ENCODE measurements around the gene MLXIP.

Gene MLXIP

GRCh38 chr12:122060081-122060501 lies 18.5 kb upstream of the MLXIP start:
- no peak for TF ChIP-seq CTCF (conservative IDR thresholded peaks at IDR 0.05; ENCODE audit: low read depth, low read length)
- H3K9ac ChIP-seq = no peak overlapping the region
- H2AFZ ChIP-seq (ENCODE audit: low read depth) = no peak overlapping the region
- no peak overlapping the region for H3K4me3 ChIP-seq (IDR thresholded peaks at IDR 0.05; ENCODE audit: insufficient read depth, low read depth, low read length)
- H3K27ac ChIP-seq = no peak overlapping the region
- H3K36me3 ChIP-seq (ENCODE audit: insufficient read depth) = no peaks in the 10 kb centered on the region
- no peaks in the 10 kb centered on the region for H3K4me1 ChIP-seq (ENCODE audit: low read depth, poor library complexity, severe bottlenecking)
- H3K4me2 ChIP-seq = no peak overlapping the region
- H3K27me3 ChIP-seq (ENCODE audit: insufficient read depth, low read depth) = no peaks in the 10 kb centered on the region
- H4K20me1 ChIP-seq (ENCODE audit: insufficient read depth) = no peaks in the 10 kb centered on the region
- no peaks in the 10 kb centered on the region for H3K79me2 ChIP-seq (ENCODE audit: insufficient read depth, low read depth)

- H3K79me2 ChIP-seq (ENCODE audit: insufficient read depth, low read depth) = no peaks in the 10 kb centered on the region
- no peak overlapping the region for H3K4me3 ChIP-seq (IDR thresholded peaks at IDR 0.05; ENCODE audit: insufficient read depth, low read depth, low read length)
- TF ChIP-seq CTCF (conservative IDR thresholded peaks at IDR 0.05; ENCODE audit: low read depth, low read length) = no peak
- H3K4me1 ChIP-seq (ENCODE audit: low read depth, poor library complexity, severe bottlenecking) = no peaks in the 10 kb centered on the region
- no peaks in the 10 kb centered on the region for H3K36me3 ChIP-seq (ENCODE audit: insufficient read depth)
- H3K4me2 ChIP-seq = no peak overlapping the region
- H3K27ac ChIP-seq = no peak overlapping the region
- H3K27me3 ChIP-seq (ENCODE audit: insufficient read depth, low read depth) = no peaks in the 10 kb centered on the region
- no peaks in the 10 kb centered on the region for H4K20me1 ChIP-seq (ENCODE audit: insufficient read depth)
- H2AFZ ChIP-seq (ENCODE audit: low read depth) = no peak overlapping the region
- H3K9ac ChIP-seq = no peak overlapping the region
Observed at GRCh38 chr12:122061253-122061652, 17.3 kb upstream of the MLXIP start.

GRCh38 chr12:122062832-122063693 lies 15.5 kb upstream of the MLXIP start:
- H4K20me1 ChIP-seq (ENCODE audit: insufficient read depth) = no peaks in the 10 kb centered on the region
- no peak overlapping the region for H3K27ac ChIP-seq
- H2AFZ ChIP-seq (ENCODE audit: low read depth) = no peak overlapping the region
- H3K36me3 ChIP-seq (ENCODE audit: insufficient read depth) = no peaks in the 10 kb centered on the region
- no peak overlapping the region for H3K4me3 ChIP-seq (IDR thresholded peaks at IDR 0.05; ENCODE audit: insufficient read depth, low read depth, low read length)
- H3K4me2 ChIP-seq = no peak overlapping the region
- H3K9ac ChIP-seq = no peak overlapping the region
- H3K4me1 ChIP-seq (ENCODE audit: low read depth, poor library complexity, severe bottlenecking) = peaks cover 3% of the 10 kb centered on the region
- H3K79me2 ChIP-seq (ENCODE audit: insufficient read depth, low read depth) = no peaks in the 10 kb centered on the region
- no peaks in the 10 kb centered on the region for H3K27me3 ChIP-seq (ENCODE audit: insufficient read depth, low read depth)
- TF ChIP-seq CTCF (conservative IDR thresholded peaks at IDR 0.05; ENCODE audit: low read depth, low read length) = no peak

GRCh38 chr12:122063694-122064024 lies 14.9 kb upstream of the MLXIP start:
- Histone ChIP-seq H3K4me1 (ENCODE audit: low read depth, poor library complexity, severe bottlenecking) (peaks cover 7% of the 10 kb centered on the region), H3K9ac (no peak overlapping the region)

More at GRCh38 chr12:122063694-122064024, 14.9 kb upstream of the MLXIP start:
- Histone ChIP-seq H3K27me3 (ENCODE audit: insufficient read depth, low read depth) (no peaks in the 10 kb centered on the region), H3K4me3 (IDR thresholded peaks at IDR 0.05; ENCODE audit: insufficient read depth, low read depth, low read length) (no peak overlapping the region), H2AFZ (ENCODE audit: low read depth) (no peak overlapping the region), H3K27ac (no peak overlapping the region), H3K79me2 (ENCODE audit: insufficient read depth, low read depth) (no peaks in the 10 kb centered on the region), H3K36me3 (ENCODE audit: insufficient read depth) (no peaks in the 10 kb centered on the region), H4K20me1 (ENCODE audit: insufficient read depth) (no peaks in the 10 kb centered on the region), H3K4me2 (no peak overlapping the region)
- no peak for TF ChIP-seq CTCF (conservative IDR thresholded peaks at IDR 0.05; ENCODE audit: low read depth, low read length)
